HL-60 (cell line): ENCODE data around the gene TOP2A.

ENCODE experiments used
- GABPA ChIP-seq: IDR thresholded peaks from 2 replicates; pipeline ENCODE4 v1.6.1; 2012; ENCODE audit warnings: low read depth
- POLR2AphosphoS5 ChIP-seq: IDR thresholded peaks from 2 replicates; pipeline ENCODE4 v1.6.1; 2012; ENCODE audit warnings: low read depth
- REST ChIP-seq: IDR thresholded peaks from 2 replicates; pipeline ENCODE4 v1.6.1; 2012; ENCODE audit warnings: low read depth; ENCODE audit not compliant: insufficient replicate concordance
- SPI1 ChIP-seq: IDR thresholded peaks from 2 replicates; pipeline ENCODE4 v1.6.1; 2012; ENCODE audit warnings: low read depth, mild to moderate bottlenecking, borderline replicate concordance
- TF ChIP-seq, protein P1 (sequence below): IDR thresholded peaks from one replicate; pipeline ENCODE4 v1.5.1; 2011; ENCODE audit warnings: low read length, control low read depth, inconsistent platforms; ENCODE audit not compliant: insufficient read depth

GRCh38 chr17:40416671-40417070 is 1.0 kb downstream of the TOP2A start:
- no peak for TF ChIP-seq POLR2AphosphoS5
- TF ChIP-seq, protein P1, sequence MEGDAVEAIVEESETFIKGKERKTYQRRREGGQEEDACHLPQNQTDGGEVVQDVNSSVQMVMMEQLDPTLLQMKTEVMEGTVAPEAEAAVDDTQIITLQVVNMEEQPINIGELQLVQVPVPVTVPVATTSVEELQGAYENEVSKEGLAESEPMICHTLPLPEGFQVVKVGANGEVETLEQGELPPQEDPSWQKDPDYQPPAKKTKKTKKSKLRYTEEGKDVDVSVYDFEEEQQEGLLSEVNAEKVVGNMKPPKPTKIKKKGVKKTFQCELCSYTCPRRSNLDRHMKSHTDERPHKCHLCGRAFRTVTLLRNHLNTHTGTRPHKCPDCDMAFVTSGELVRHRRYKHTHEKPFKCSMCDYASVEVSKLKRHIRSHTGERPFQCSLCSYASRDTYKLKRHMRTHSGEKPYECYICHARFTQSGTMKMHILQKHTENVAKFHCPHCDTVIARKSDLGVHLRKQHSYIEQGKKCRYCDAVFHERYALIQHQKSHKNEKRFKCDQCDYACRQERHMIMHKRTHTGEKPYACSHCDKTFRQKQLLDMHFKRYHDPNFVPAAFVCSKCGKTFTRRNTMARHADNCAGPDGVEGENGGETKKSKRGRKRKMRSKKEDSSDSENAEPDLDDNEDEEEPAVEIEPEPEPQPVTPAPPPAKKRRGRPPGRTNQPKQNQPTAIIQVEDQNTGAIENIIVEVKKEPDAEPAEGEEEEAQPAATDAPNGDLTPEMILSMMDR: no peak
- no peak for TF ChIP-seq GABPA
- no peak for TF ChIP-seq REST
- no peak for TF ChIP-seq SPI1
